ENCODE measurements around the gene RNF31. TPM values are rescaled to one million over a fixed set of nuclear protein-coding genes. Genes with fewer than 3 reads are reported as not detected.

RNF31 gene
- total and polyA plus RNA-seq, 2 of the 13 experiments (the other 11 are each of a cell fraction or from before 2014, with no cell fraction given): 48.2 to 86.8 TPM

- TF ChIP-seq, protein P1, sequence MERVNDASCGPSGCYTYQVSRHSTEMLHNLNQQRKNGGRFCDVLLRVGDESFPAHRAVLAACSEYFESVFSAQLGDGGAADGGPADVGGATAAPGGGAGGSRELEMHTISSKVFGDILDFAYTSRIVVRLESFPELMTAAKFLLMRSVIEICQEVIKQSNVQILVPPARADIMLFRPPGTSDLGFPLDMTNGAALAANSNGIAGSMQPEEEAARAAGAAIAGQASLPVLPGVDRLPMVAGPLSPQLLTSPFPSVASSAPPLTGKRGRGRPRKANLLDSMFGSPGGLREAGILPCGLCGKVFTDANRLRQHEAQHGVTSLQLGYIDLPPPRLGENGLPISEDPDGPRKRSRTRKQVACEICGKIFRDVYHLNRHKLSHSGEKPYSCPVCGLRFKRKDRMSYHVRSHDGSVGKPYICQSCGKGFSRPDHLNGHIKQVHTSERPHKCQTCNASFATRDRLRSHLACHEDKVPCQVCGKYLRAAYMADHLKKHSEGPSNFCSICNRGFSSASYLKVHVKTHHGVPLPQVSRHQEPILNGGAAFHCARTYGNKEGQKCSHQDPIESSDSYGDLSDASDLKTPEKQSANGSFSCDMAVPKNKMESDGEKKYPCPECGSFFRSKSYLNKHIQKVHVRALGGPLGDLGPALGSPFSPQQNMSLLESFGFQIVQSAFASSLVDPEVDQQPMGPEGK (CRISPR knock-in tag; IDR thresholded peaks at IDR 0.05): peak; percentile 99
- TF ChIP-seq ZNF678 (CRISPR knock-in tag; IDR thresholded peaks at IDR 0.05) (peak; percentile 54; the same call in 1 of the 2 replicates), TCF7 (IDR thresholded peaks at IDR 0.05; ENCODE audit: low read depth) (0 out of 2 replicates have a peak, but pooled peaks have one; percentile 8), YEATS4 (CRISPR knock-in tag; IDR thresholded peaks at IDR 0.05; ENCODE audit: borderline replicate concordance) (no peak; the same call in 1 of the 2 replicates), ZNF883 (CRISPR knock-in tag; IDR thresholded peaks at IDR 0.05; ENCODE audit: not compliant biosample characterization) (no peak), ZNF430 (CRISPR knock-in tag; IDR thresholded peaks at IDR 0.05) (no peak), FOXP1 (IDR thresholded peaks at IDR 0.05) (no peak), FOXP1 (CRISPR knock-in tag; IDR thresholded peaks at IDR 0.05) (peak; percentile 27; the same call in 1 of the 2 replicates), STAG1 (CRISPR knock-in tag; IDR thresholded peaks at IDR 0.05) (0 out of 2 replicates have a peak, but pooled peaks have one; percentile 21), THYN1 (CRISPR knock-in tag; IDR thresholded peaks at IDR 0.05; ENCODE audit: borderline replicate concordance, low read depth) (no peak), ZBTB7B (CRISPR knock-in tag; IDR thresholded peaks at IDR 0.05) (peak; percentile 87; the same call in 1 of the 2 replicates), ZNF660 (CRISPR knock-in tag; IDR thresholded peaks at IDR 0.05; ENCODE audit: borderline replicate concordance, low read depth) (no peak), ZNF253 (CRISPR knock-in tag; IDR thresholded peaks at IDR 0.05; ENCODE audit: borderline replicate concordance) (no peak)
Measured at GRCh38 chr14:24146453-24146977, 783 bp upstream of the RNF31 start, which contains the start of gene PSME2 (continued).

Data from HepG2 (cell line).